DND-41 (cell line): ENCODE results near the gene MTX1.

Source experiments
- ATAC-seq: fragments of 200-7000 bp; cut with Tn5 transposase; 3 replicates; pipeline ENCODE4 v1.9.1; 2021; ENCODE audit warnings: low read depth; ENCODE audit not compliant: insufficient read depth
- DNase-seq: peaks from one replicate; pipeline ENCODE4 v3.0.0-alpha.2; 2020
- H2AFZ ChIP-seq: 2 replicates; pipeline ENCODE4 v1.6.0; 2012; ENCODE audit warnings: low read depth, low read length
- H3K27ac ChIP-seq: 2 replicates; pipeline ENCODE4 v1.5.1; 2012; ENCODE audit warnings: low read length, inconsistent platforms
- H3K27me3 ChIP-seq: fragments of 200-600 bp; sonication (generic); 2 replicates; pipeline ENCODE4 v1.6.0; 2012; ENCODE audit warnings: low read length, mild to moderate bottlenecking, inconsistent platforms; ENCODE audit not compliant: insufficient read depth, poor library complexity
- H3K36me3 ChIP-seq: 2 replicates; pipeline ENCODE4 v1.5.1; 2012; ENCODE audit warnings: low read length, inconsistent platforms; ENCODE audit not compliant: insufficient read depth
- H3K4me1 ChIP-seq: 2 replicates; pipeline ENCODE4 v1.5.1; 2012; ENCODE audit warnings: mild to moderate bottlenecking, low read length; ENCODE audit not compliant: insufficient read depth
- H3K4me2 ChIP-seq: 2 replicates; pipeline ENCODE4 v1.6.0; 2012; ENCODE audit warnings: mild to moderate bottlenecking, moderate library complexity, low read length, inconsistent platforms; ENCODE audit not compliant: insufficient read depth
- H3K4me3 ChIP-seq, 2 experiments: fragments of 200-600 bp in 1 of 2; shearing (Covaris generic) in 1 of 2; 2 replicates each; pipeline ENCODE4 v1.5.1; 2012 to 2016; ENCODE audit warnings: inconsistent platforms in 2 of 2, low read length in 2 of 2, mild to moderate bottlenecking in 2 of 2, low read depth in 1 of 2, moderate library complexity in 1 of 2
- H3K79me2 ChIP-seq: 2 replicates; pipeline ENCODE4 v1.6.0; 2012; ENCODE audit warnings: low read length, inconsistent platforms; ENCODE audit not compliant: insufficient read depth
- H3K9ac ChIP-seq: 2 replicates; pipeline ENCODE4 v1.6.0; 2012; ENCODE audit warnings: low read depth, mild to moderate bottlenecking, inconsistent platforms, low read length, moderate library complexity
- H3K9me3 ChIP-seq: 2 replicates; pipeline ENCODE4 v1.5.1; 2012; ENCODE audit warnings: low read length, moderate library complexity, mild to moderate bottlenecking, inconsistent platforms; ENCODE audit not compliant: insufficient read depth, severe bottlenecking
- H4K20me1 ChIP-seq: 2 replicates; pipeline ENCODE4 v1.6.0; 2012; ENCODE audit warnings: low read length; ENCODE audit not compliant: insufficient read depth
- CTCF ChIP-seq: IDR thresholded peaks from 2 replicates; pipeline ENCODE4 v1.5.1; 2012; ENCODE audit warnings: borderline replicate concordance, low read length, moderate library complexity, mild to moderate bottlenecking; ENCODE audit not compliant: poor library complexity, severe bottlenecking; ENCODE audit errors: extremely low read depth
- EZH2 ChIP-seq: IDR thresholded peaks from 3 replicates; pipeline ENCODE4 v1.6.1; 2012; ENCODE audit warnings: borderline replicate concordance, low read depth, mild to moderate bottlenecking, moderate library complexity, low read length, inconsistent platforms; ENCODE audit not compliant: severe bottlenecking

The MTX1 gene

DNA sequence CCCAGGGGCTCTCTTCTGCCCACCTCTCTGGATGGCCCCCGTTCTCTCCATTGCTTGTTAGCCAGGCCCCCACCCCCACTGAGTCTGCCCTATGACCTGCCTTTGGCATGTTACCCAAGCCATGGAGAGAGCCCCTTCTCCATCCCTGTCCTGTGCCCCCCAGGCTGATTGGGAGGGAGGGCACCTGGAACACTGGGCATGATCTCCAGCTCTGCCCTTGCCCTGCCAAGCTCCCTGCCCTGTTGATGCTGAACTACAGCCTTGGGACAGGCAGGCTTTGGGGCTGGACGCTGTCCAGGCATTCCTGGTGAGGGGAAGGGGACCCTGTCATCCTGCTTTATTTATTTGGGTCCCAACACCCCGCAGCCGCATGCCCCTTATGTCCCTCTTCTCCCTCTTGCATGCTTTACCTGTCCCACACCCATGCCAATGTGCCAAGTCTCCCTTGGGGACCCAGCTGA, 24.1 kb upstream of the MTX1 start:
- Histone ChIP-seq H3K27ac (no peak overlapping the region), H3K4me3 (no peak overlapping the region), H3K9ac (no peak overlapping the region), H3K9me3 (no peaks in the 10 kb centered on the region), H4K20me1 (no peaks in the 10 kb centered on the region), H3K36me3 (no peaks in the 10 kb centered on the region), H3K4me1 (no peaks in the 10 kb centered on the region), H3K27me3 (no peaks in the 10 kb centered on the region), H3K79me2 (no peaks in the 10 kb centered on the region), H2AFZ (no peak overlapping the region), H3K4me2 (no peak overlapping the region)
- DNase-seq (no peak), ATAC-seq (no peak)
- TF ChIP-seq CTCF (no peak), EZH2 (no peak)

DNA sequence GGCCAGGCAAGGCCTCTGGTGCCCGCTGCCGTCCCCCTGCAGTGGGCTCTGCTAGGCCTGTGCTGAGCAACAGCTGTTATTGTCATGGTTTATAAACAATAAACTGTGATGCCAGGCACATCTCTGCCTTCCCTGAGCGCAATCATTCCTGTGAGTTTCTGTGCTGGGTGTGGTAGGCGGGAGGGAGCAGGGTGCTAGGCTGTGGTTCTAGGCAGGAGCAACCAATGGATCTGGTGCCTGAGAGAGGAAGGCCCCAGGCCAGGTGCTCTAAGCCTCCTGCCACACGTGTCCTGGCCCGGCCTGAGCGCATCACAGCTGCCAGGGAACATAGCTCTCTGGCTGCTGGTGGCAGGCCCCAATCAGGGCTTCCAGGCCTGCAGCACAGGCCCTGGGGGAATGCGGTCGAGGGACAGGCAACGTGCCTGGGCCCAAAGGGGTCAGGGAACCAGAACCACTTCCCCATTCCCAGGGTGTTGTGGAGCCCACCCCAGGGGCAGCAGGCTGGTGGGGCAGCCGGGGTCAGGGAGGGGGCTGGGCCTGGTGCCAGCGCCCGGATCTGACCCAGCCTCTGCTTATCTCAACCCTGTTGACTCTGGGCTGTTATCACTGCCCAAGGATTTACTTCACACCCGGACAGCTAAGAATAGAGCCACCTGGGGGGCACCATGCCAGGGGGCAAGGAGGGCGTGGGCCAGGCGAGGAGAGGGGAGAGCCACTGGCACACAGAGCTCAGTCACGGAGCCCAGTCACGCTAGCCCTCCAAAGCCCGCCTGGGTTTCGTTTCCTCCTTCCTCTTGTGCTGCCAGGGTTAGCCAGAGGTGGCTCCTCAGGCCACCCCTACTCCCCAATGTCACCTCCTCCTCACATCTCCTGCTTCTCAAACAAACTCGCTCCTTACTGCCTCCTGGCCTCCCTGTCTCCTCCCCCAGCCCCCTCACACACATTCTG, 23.4 kb upstream of the MTX1 start:
- DNase-seq (no peak), ATAC-seq (0 out of 3 replicates have a peak, but pooled peaks have one; percentile 42)
- no peaks in the 10 kb centered on the region for H3K79me2 ChIP-seq
- no peak overlapping the region for H3K4me3 ChIP-seq
- H2AFZ ChIP-seq, result no peak overlapping the region
- H3K9me3 ChIP-seq, result no peaks in the 10 kb centered on the region
- no peak overlapping the region for H3K27ac ChIP-seq
- H3K36me3 ChIP-seq, result no peaks in the 10 kb centered on the region
- no peaks in the 10 kb centered on the region for H4K20me1 ChIP-seq
- no peaks in the 10 kb centered on the region for H3K4me1 ChIP-seq
- H3K9ac ChIP-seq, result no peak overlapping the region
- TF ChIP-seq EZH2 (no peak), CTCF (no peak)
- no peak overlapping the region for H3K4me2 ChIP-seq
- no peaks in the 10 kb centered on the region for H3K27me3 ChIP-seq

GRCh38 chr1:155185783-155186066, 22.8 kb upstream of the MTX1 start:
- Histone ChIP-seq H3K9ac (no peak overlapping the region), H4K20me1 (no peaks in the 10 kb centered on the region), H3K27me3 (no peaks in the 10 kb centered on the region), H3K4me2 (no peak overlapping the region), H3K79me2 (no peaks in the 10 kb centered on the region), H3K4me1 (no peaks in the 10 kb centered on the region), H3K9me3 (no peaks in the 10 kb centered on the region), H3K4me3 (no peak overlapping the region), H2AFZ (no peak overlapping the region), H3K27ac (no peak overlapping the region), H3K36me3 (no peaks in the 10 kb centered on the region)
- DNase-seq (no peak), ATAC-seq (no peak)
- TF ChIP-seq EZH2, result no peak
- no peak for TF ChIP-seq CTCF
